Mammary epithelial cell (primary cell): Measurements from ENCODE around the gene ADAM12.

Source experiments
- EZH2 ChIP-seq: IDR thresholded peaks from 2 replicates; pipeline ENCODE4 v1.6.1; 2012; ENCODE audit warnings: low read length, inconsistent platforms, borderline replicate concordance
- TF ChIP-seq, protein P1 (sequence below), 2 donors: IDR thresholded peaks in 1 of 2; conservative IDR thresholded peaks in 1 of 2; 2 replicates each; pipeline ENCODE4 v1.5.1; 2011 to 2012; ENCODE audit warnings: inconsistent platforms in 2 of 2, low read length in 2 of 2, mild to moderate bottlenecking in 2 of 2, control low read depth in 1 of 2, low read depth in 1 of 2; ENCODE audit not compliant: insufficient read depth in 1 of 2; ENCODE audit errors: extremely low read depth in 1 of 2

GRCh38 chr10:126175641-126176262, 212.5 kb downstream of the ADAM12 start:
- TF ChIP-seq, protein P1, sequence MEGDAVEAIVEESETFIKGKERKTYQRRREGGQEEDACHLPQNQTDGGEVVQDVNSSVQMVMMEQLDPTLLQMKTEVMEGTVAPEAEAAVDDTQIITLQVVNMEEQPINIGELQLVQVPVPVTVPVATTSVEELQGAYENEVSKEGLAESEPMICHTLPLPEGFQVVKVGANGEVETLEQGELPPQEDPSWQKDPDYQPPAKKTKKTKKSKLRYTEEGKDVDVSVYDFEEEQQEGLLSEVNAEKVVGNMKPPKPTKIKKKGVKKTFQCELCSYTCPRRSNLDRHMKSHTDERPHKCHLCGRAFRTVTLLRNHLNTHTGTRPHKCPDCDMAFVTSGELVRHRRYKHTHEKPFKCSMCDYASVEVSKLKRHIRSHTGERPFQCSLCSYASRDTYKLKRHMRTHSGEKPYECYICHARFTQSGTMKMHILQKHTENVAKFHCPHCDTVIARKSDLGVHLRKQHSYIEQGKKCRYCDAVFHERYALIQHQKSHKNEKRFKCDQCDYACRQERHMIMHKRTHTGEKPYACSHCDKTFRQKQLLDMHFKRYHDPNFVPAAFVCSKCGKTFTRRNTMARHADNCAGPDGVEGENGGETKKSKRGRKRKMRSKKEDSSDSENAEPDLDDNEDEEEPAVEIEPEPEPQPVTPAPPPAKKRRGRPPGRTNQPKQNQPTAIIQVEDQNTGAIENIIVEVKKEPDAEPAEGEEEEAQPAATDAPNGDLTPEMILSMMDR (conservative IDR thresholded peaks at IDR 0.05 in 1 of 2, IDR thresholded peaks at IDR 0.05 in 1 of 2; ENCODE audit: extremely low read depth in 1 of 2, insufficient read depth in 1 of 2, low read depth in 1 of 2, low read length in 2 of 2) = no peak
- TF ChIP-seq EZH2 = no peak
